RWPE1 (cell line): ENCODE results near the gene CCM2L.

Source experiments
- CTCF ChIA-PET: fragments of 350-600 bp; sonication (Branson Sonifier 250); formaldehyde crosslinking; extraction: SDS; loops from one replicate; lab custom pipeline; 2021; lab: Yijun Ruan, JAX
- POLR2A ChIA-PET: fragments of 400-600 bp; formaldehyde crosslinking; extraction: SDS; loops from one replicate; lab custom pipeline; 2020; ENCODE audit warnings: antibody characterized with exemption; ENCODE audit not compliant: low non-redundant PET; lab: Yijun Ruan, JAX
- DNase-seq: peaks from one replicate; pipeline ENCODE4 v3.0.0; 2012; ENCODE audit warnings: low spot score
- H3K27ac ChIP-seq: fragments of 450-650 bp; 2 replicates; pipeline ENCODE4 v1.5.1; 2017
- CTCF ChIP-seq: fragments of 450-650 bp; conservative IDR thresholded peaks from 2 replicates; pipeline ENCODE4 v1.5.1; 2017; ENCODE audit warnings: low read depth, mild to moderate bottlenecking

Gene CCM2L

GRCh38 chr20:32010101-32010500 is at the start of gene CCM2L:
Gene CCM2L, plus strand, starts transcription at chr20:32010438. Its CDS starts 17 bp downstream, at chr20:32010455.
- POLR2A ChIA-PET: no interaction called here
- CTCF ChIA-PET: no interaction called here
- no peak for DNase-seq
- no peak for TF ChIP-seq CTCF
- H3K27ac ChIP-seq: no peak within 1 kb of the TSS

GRCh38 chr20:31962761-31963160 is 47.5 kb upstream of the CCM2L start:
- CTCF ChIA-PET: interaction anchor here (0.5 to 1.6 kb wide), 5 partner anchors 11 to 140 kb away, joined by 4 to 8 read pairs (median 5); partner anchors contain the start of gene PDRG1
- H3K27ac ChIP-seq: no peak overlapping the region
- no peak for DNase-seq
- no peak for TF ChIP-seq CTCF
- POLR2A ChIA-PET: no interaction called here

GRCh38 chr20:31963889-31964288 is 46.3 kb upstream of the CCM2L start:
- POLR2A ChIA-PET: interaction anchor here (0.5 kb wide), 1 partner anchor 139 kb away, joined by 3 read pairs; no protein-coding TSS in a partner anchor
- CTCF ChIA-PET: interaction anchor here (1.0 to 1.7 kb wide), 4 partner anchors 12 to 141 kb away, joined by 4 to 11 read pairs (median 4); partner anchors contain the start of gene PDRG1
- DNase-seq: no peak
- no peak overlapping the region for H3K27ac ChIP-seq
- no peak for TF ChIP-seq CTCF

- TF ChIP-seq CTCF: no peak
- ChIA-PET CTCF (interaction anchor here (0.8 kb wide), 1 partner anchor 114 kb away, joined by 4 read pairs; no protein-coding TSS in a partner anchor), POLR2A (no interaction called here)
- no peak for DNase-seq
- H3K27ac ChIP-seq: no peak overlapping the region
These were observed 43.1 kb upstream of the CCM2L start for GRCh38 chr20:31966991-31967655.

GRCh38 chr20:31967830-31968249 is 42.4 kb upstream of the CCM2L start, which contains the start of gene XKR7:
Gene XKR7, plus strand, starts transcription at chr20:31968151. Its CDS starts 25 bp downstream, at chr20:31968176.
- CTCF ChIA-PET: interaction anchor here (1.2 kb wide), 2 partner anchors 64 to 121 kb away, joined by 3 read pairs; no protein-coding TSS in a partner anchor
- no peak for DNase-seq
- TF ChIP-seq CTCF: no peak
- POLR2A ChIA-PET: no interaction called here
- no peak within 1 kb of the TSS for H3K27ac ChIP-seq

GRCh38 chr20:31968291-31969126 is 41.7 kb upstream of the CCM2L start:
- peak; percentile 97 for DNase-seq
- ChIA-PET POLR2A (no interaction called here), CTCF (interaction anchor here (0.6 to 1.2 kb wide), 5 partner anchors 13 to 122 kb away, joined by 3 to 5 read pairs (median 3); partner anchors contain the start of gene PDRG1)
- TF ChIP-seq CTCF: no peak
- no peak overlapping the region for H3K27ac ChIP-seq
